SK-N-SH (cell line): ENCODE results near the gene GRIP1.

Experiments
- CHD2 ChIP-seq: fragments of 150-350 bp; IDR thresholded peaks from 2 replicates; pipeline ENCODE4 v1.6.1; 2018; ENCODE audit warnings: low read length; ENCODE audit not compliant: partially characterized antibody
- CTCF ChIP-seq: fragments of 200-600 bp; sonication (generic); IDR thresholded peaks from 2 replicates; pipeline ENCODE4 v1.6.1; 2017; ENCODE audit warnings: antibody characterized with exemption, mild to moderate bottlenecking, moderate library complexity
- FOXM1 ChIP-seq: IDR thresholded peaks from 2 replicates; pipeline ENCODE4 v1.4.0; 2012; ENCODE audit warnings: low read depth, mild to moderate bottlenecking
- RXRA ChIP-seq: IDR thresholded peaks from 2 replicates; pipeline ENCODE4 v1.4.0; 2012; ENCODE audit warnings: low read depth, mild to moderate bottlenecking, borderline replicate concordance

- TF ChIP-seq CTCF, result no peak
- TF ChIP-seq CHD2, result no peak
- no peak for TF ChIP-seq FOXM1
- TF ChIP-seq RXRA, result no peak
Measured at GRCh38 chr12:66573605-66574004, 105.3 kb downstream of the GRIP1 start.
